ENCODE measurements around the gene SLIT3. TPM values are rescaled to one million over a fixed set of nuclear protein-coding genes. Genes with fewer than 3 reads are reported as not detected.

The SLIT3 gene
- total and polyA plus RNA-seq, 2 donors (not counting 3 experiments of a cell fraction or from before 2014, with no cell fraction given), result 0.90 to 1.0 TPM

DNA sequence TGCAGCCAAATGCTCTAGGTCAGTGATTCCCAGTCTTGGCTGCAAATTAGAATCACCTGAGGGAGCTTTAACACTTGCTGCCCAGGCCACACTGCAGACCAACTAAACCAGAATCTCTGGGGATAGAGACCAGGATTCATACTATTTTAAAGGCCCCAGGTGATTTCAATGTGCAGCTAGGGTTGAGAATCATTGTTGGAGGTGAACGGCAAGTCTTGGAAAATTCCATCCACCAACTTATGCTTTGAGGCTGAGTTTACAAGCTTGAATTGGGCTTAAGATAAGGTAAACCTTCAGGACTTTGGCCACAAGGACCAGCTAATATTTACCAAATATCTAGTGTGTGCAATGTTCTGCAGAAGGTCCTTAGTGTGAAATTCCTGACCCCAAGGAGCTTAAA, 27.5 kb downstream of the SLIT3 start:
- CTCF ChIA-PET, result no interaction called here
- no peak overlapping the region for H3K9ac ChIP-seq (replicated peaks; ENCODE audit: extremely low read depth, insufficient read depth, low read length)
- no peaks in the 10 kb centered on the region for H3K36me3 ChIP-seq (ENCODE audit: control insufficient read depth in 2 of 2, extremely low read depth in 1 of 2, insufficient read depth in 2 of 2, low read length in 2 of 2)
- FAIRE-seq (no peak), DNase-seq (ENCODE audit: low read depth, low spot score) (no peak)
- H3K4me3 ChIP-seq (replicated peaks in 1 of 3; ENCODE audit: insufficient read depth in 1 of 3, low read depth in 1 of 3, low read length in 3 of 3), result no peak overlapping the region
- H3K4me2 ChIP-seq (ENCODE audit: insufficient read depth, low read length), result no peak overlapping the region
- no peaks in the 10 kb centered on the region for H3K9me1 ChIP-seq (replicated peaks; ENCODE audit: control insufficient read depth, extremely low read depth, insufficient read depth, low read length)
- no TSS peak for BruUV-seq (replicated peaks)
- dilution Hi-C loops (cut with MboI; ENCODE audit: extremely low pct_ligation_motif_present, low sequenced_read_pairs) (no loop called here), intact Hi-C loops (cut with micrococcal nuclease) (no loop called here)
- H4K20me1 ChIP-seq (replicated peaks; ENCODE audit: control insufficient read depth, extremely low read depth, insufficient read depth, low read length), result no peaks in the 10 kb centered on the region
- no peaks in the 10 kb centered on the region for H3K4me1 ChIP-seq (ENCODE audit: control insufficient read depth, extremely low read depth, insufficient read depth, low read length)
- no peaks in the 10 kb centered on the region for H3K9me3 ChIP-seq (replicated peaks; ENCODE audit: control insufficient read depth, insufficient read depth, low read length)
- H3K79me2 ChIP-seq (ENCODE audit: control insufficient read depth, insufficient read depth, low read length), result no peaks in the 10 kb centered on the region
- TF ChIP-seq FOS (IDR thresholded peaks at IDR 0.05; ENCODE audit: borderline replicate concordance, insufficient read depth, low read length) (no peak), EZH2 (IDR thresholded peaks at IDR 0.05; ENCODE audit: borderline replicate concordance, low read depth, low read length, severe bottlenecking) (no peak), GATA2 (IDR thresholded peaks at IDR 0.05; ENCODE audit: insufficient read depth, insufficient read length, low read depth, low read length) (no peak), POLR2A (IDR thresholded peaks at IDR 0.05; ENCODE audit: low read depth, low read length) (no peak), POLR2AphosphoS5 (IDR thresholded peaks at IDR 0.05; ENCODE audit: insufficient read depth, low read depth, low read length) (no peak), MAX (IDR thresholded peaks at IDR 0.05; ENCODE audit: insufficient read depth, insufficient read length) (no peak), MYC (IDR thresholded peaks at IDR 0.05; ENCODE audit: low read depth, low read length) (no peak)
- TF ChIP-seq, protein P1, sequence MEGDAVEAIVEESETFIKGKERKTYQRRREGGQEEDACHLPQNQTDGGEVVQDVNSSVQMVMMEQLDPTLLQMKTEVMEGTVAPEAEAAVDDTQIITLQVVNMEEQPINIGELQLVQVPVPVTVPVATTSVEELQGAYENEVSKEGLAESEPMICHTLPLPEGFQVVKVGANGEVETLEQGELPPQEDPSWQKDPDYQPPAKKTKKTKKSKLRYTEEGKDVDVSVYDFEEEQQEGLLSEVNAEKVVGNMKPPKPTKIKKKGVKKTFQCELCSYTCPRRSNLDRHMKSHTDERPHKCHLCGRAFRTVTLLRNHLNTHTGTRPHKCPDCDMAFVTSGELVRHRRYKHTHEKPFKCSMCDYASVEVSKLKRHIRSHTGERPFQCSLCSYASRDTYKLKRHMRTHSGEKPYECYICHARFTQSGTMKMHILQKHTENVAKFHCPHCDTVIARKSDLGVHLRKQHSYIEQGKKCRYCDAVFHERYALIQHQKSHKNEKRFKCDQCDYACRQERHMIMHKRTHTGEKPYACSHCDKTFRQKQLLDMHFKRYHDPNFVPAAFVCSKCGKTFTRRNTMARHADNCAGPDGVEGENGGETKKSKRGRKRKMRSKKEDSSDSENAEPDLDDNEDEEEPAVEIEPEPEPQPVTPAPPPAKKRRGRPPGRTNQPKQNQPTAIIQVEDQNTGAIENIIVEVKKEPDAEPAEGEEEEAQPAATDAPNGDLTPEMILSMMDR (IDR thresholded peaks at IDR 0.05; ENCODE audit: extremely low read depth in 1 of 2, insufficient read depth in 1 of 2, low read depth in 1 of 2, low read length in 2 of 2), result no peak
- H2AFZ ChIP-seq (ENCODE audit: low read depth, low read length), result no peak overlapping the region
- H3K27me3 ChIP-seq (ENCODE audit: control insufficient read depth in 2 of 2, insufficient read depth in 2 of 2, low read length in 2 of 2), result no peaks in the 10 kb centered on the region
- POLR2A ChIA-PET, result no interaction called here
- H3K27ac ChIP-seq (ENCODE audit: insufficient read depth, low read depth, low read length), result no peak overlapping the region
